ENCODE data around the gene LIN37.

LIN37 gene

DNA sequence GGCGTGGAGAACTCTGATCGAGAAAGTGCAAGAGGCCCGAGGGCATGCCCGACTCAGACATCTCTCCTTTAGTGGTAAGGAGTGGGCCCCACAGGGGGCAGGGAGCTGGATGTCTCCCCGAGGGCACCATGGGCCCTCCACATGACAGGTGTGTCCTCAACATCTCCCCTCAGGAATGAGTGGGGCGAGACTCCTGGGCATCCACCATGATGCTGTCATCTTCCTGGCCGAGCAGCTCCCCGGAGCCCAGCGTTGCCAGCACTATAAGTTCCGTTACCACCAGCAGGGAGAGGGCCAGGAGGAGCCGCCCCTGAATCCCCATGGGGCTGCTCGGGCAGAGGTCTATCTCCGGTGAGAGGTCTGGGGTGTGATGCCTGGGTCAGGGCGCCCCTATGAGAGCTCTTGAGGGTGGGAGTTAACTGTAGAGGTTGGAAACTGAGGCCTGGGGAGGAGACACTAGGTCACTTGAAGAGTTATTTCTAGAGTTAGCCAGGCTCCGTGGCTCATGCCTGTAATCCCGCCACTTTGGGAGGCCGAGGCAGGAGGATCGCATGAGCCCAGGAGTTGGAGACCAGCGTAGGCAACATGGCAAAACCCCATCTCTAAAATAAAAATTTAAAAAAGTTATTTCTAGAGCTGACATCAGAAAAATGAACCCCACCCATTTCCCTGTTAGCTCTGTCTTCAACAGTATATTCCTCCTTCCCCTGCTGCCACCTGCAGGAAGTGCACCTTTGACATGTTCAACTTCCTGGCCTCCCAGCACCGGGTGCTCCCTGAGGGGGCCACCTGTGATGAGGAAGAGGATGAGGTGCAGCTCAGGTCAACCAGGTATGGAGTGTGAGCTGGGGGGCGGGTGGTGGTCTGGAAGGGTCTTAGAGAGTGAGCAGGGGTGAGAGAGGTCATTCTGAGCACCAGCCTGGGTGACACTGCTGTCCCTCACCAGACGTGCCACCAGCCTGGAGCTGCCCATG lies 11.2 kb upstream of the LIN37 start:
- no peak for DNase-seq

- no peak for DNase-seq
Measured at GRCh38 chr19:35738021-35738886, 10.1 kb upstream of the LIN37 start.

DNA sequence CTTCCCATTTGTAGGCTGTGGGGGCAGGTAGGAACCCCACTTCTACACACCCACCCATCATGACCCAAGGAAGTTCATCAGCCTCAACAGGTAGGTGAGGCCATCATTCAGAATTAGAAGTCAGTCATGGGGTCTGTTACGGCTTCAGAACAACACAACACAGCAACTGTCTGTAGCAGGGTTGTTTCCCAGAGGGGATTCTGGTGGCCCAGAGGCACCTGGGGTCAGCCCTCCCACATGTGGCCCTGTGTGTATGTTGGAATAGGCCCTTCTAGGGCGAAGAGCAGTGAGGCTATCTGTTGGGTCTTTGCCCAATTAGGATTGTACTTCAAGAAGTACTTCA lies 9.5 kb upstream of the LIN37 start:
- no peak for DNase-seq

DNA sequence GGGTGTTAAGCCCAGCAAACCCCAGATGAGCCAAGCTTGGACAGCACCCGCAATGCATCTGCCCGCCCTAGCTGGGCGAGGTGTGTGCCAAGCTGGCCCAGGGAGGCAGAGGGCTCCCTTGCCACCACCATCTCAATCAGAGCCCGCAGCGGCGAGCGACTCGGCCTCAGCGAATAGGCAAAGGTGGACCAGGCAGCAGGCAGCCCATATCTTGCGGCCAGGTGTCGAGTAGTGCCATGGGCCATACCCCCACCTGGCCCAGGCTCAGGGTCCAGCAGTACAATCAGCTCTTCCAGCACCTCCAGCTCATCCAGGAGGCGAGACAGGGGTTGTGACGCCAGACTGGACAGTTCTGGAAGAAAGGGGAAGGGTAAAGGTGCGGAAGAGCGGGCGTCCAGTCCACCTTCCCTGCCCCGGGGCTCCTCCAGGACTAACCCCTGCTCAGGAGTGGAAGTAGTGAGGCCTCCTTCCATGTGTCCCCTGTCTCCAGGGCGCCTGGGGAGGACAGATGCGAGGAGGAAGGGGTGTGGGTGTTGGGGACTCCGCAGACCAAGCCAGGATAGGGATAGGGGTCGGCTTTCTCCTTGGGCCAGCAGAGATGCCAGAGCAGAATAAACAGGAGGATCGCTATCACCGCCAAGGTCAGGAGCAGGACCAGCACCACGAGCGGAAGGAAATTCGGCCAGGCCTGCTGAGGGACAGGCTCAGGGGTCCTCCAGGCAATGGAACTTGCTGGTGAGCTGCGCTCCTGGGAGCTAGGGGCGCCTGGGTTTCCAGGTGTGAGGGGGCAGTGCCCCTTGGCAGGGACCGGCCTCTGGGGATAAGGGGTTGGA lies 8.9 kb upstream of the LIN37 start:
- no peak for DNase-seq

GRCh38 chr19:35740108-35740422 lies 8.3 kb upstream of the LIN37 start:
- no peak for DNase-seq

GRCh38 chr19:35740423-35741202 lies 7.8 kb upstream of the LIN37 start:
- DNase-seq: peak; percentile 99

GRCh38 chr19:35741203-35741515 lies 7.2 kb upstream of the LIN37 start:
- DNase-seq: no peak

- no peak for DNase-seq
Measured at GRCh38 chr19:35742121-35742724, 6.2 kb upstream of the LIN37 start, which contains the start of gene IGFLR1. IGFLR1 (minus strand) TSS chr19:35742452; CDS start chr19:35741180, 1,272 bp downstream.

- no peak for DNase-seq
Measured at GRCh38 chr19:35743640-35744429, 4.5 kb upstream of the LIN37 start.

GRCh38 chr19:35744430-35745327 lies 3.7 kb upstream of the LIN37 start:
- DNase-seq: peak; percentile 93

- DNase-seq: peak; percentile 97
Measured at GRCh38 chr19:35745328-35746086, 2.9 kb upstream of the LIN37 start, which contains the start of the genes PSENEN and U2AF1L4. PSENEN (plus strand) TSS chr19:35745651; CDS start chr19:35745931, 280 bp downstream. U2AF1L4 (minus strand) TSS chr19:35745418; CDS start chr19:35745391, 27 bp downstream.

GRCh38 chr19:35746087-35746462 lies 2.3 kb upstream of the LIN37 start:
- DNase-seq: no peak

GRCh38 chr19:35746531-35746930 lies 1.8 kb upstream of the LIN37 start:
- no peak for DNase-seq

- no peak for DNase-seq
Measured at GRCh38 chr19:35750167-35750566, 1.8 kb downstream of the LIN37 start.

- DNase-seq: no peak
Measured at GRCh38 chr19:35751839-35752745, 3.7 kb downstream of the LIN37 start.

DNA sequence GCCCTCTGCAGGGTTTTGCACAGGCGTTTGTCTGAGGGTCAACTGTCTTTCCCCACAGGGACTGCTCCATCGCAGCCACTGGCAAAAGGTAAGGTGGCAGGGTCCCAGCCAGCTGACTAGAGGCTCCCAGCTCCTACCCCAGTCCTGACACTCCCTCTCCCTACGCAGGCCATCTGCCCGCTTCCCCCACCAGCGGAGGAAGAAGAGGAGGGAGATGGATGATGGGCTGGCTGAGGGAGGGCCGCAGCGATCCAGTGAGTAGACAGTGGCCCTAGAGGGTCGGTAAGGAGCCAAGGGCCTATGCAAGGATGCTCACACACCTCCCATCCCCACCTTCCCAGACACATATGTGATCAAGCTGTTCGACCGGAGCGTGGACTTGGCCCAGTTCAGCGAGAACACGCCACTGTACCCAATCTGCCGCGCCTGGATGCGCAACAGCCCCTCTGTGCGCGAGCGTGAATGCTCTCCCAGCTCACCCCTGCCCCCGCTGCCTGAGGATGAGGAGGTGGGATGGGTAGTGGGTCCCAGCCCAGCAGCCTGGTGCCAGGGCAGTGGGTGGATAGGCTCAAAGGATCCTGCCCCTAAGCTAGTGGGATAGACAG lies 4.5 kb downstream of the LIN37 start:
- no peak for DNase-seq

DNA sequence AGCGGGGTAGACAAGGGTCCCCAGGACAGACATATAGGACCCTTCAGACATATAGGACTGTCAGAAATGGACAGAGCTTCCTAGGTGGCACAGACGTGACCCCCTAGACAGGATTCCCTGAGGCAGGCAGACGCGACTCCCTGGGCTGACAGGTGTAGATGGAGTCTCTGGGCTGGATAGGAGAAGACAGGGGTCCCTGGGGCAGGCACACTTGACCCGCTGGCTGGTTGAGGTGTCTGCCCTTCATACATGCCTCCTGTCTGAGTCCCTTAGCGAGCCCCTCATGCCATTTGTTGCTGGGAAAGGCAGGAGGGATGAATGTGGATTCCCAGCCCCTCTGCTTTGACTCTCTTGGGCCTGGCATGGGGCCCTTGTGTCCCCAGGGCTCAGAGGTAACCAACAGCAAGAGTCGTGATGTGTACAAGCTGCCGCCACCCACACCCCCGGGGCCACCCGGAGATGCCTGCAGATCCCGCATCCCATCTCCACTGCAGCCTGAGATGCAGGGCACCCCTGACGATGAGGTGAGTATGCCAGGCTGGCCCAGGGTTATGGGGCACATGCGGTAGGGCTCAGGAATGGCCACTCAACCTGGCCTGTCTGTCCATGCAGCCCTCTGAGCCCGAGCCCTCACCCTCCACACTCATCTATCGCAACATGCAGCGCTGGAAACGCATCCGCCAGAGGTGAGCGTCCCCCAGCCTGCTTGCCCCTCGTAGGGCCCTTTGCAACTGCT lies 5.4 kb downstream of the LIN37 start:
- DNase-seq: no peak

All from NCI-H510A treated with DMSO at 0.1 percent for 48 hours (cell line).